ENCODE measurements around the gene MTMR1.

Gene MTMR1

GRCh38 chrX:150697641-150698040, 4.4 kb downstream of the MTMR1 start:
- DNase-seq, result no peak

DNA sequence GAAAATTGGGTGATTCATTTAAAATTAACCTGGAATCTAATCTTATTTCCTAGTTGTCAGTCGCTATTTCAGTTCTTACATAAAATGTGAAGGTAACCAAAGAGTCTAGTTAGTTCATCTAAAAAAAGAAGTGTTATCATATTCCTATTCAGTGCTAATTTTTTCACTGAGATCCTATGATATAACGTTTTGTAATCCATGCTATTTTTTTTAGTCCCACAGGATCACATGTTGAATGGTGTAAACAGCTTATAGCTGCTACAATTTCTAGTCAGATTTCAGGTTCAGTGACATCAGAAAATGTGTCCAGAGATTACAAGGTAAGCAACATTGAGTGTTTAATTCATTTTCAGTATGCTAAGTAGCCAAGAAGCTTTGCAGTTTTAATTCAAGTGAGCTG, 5.8 kb downstream of the MTMR1 start:
- DNase-seq, result no peak

DNA sequence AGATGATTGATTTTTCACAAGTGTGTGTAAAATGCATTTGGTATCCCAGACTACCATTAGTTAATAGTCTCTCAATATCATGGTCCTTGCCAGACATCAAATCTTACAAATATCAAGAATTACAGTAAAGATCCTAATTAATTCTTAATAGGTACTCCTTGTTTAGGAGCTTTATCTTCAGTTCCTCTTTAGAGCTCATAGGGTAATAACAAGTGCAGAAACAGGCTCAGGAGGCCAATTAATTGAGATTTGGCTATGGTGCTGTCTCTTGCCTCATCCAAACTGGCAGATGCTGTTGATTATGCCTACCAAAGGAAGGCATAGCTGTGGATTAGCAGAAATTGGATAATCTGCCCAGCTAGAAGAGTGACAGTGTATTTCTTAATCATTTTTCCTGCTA, 6.9 kb downstream of the MTMR1 start:
- no peak for DNase-seq

- no peak for DNase-seq
Measured at GRCh38 chrX:150701377-150701776, 8.2 kb downstream of the MTMR1 start.

DNA sequence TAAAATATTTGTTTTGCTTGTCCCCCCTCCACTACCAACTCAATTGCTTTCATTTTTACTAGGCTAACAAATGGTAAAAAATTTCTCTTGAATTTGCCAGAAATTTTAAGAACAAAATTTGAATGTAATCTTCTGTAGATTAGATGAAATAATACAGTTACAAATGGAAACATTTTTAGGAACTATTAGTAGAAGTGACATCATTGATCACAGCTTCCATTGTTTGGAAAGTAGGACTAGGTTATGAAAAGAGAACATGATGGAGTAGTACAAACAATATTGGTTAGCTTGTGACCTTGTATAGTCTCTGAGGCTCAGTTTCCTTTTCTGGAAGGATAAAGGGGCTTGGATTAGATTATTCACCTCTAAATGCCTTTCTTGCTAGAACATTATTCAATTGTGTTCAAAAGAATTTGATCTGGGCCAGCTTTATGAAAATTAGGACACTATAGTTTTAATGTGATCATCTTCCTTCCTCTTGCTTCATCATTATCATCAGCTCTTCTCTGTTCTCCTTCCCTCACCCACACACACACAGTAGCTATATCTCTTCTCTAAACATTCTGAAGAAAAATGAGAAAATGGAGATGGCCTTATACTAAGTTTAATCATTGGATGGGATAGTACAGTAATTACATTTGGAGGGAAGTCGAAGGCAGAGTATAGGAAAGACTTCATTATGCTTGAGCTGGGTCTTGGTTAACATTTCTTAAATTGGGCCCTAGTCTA, 9.9 kb downstream of the MTMR1 start:
- DNase-seq, result no peak

DNA sequence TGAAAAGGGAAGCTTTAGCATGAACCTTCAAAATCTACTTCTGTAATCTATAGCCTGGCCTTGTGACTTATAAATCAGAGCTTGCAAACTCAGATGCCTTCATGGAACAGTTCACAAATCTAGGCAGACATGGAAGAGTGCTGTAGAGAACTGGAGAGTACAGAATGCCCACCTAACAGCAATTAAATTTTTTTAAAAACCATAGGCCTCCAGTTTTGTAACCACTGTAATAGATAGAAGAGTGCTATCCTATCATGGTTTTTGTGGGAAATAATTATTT, 10.4 kb downstream of the MTMR1 start:
- no peak for DNase-seq

GRCh38 chrX:150704030-150704613, 10.9 kb downstream of the MTMR1 start:
- DNase-seq, result no peak

DNA sequence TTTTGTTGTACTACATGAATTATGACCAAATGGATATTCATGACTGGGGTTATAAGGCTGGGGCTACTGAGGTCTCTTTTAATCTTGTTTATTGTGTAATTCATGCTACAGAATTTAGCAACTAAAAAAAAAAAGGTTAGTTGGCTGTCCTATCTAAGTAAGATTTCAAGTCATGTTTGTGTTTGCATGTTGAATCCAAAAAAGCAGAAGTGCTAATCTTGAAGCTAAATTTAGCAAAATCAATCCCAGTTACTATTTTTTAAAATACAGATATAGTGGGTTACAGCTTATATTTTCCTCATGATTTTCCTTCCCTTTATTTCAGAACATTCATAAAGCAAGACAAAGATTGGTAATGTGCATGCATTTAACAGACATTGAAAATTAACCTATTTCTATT, 19.4 kb downstream of the MTMR1 start:
- DNase-seq, result no peak

GRCh38 chrX:150715184-150715583, 22.0 kb downstream of the MTMR1 start:
- no peak for DNase-seq

DNA sequence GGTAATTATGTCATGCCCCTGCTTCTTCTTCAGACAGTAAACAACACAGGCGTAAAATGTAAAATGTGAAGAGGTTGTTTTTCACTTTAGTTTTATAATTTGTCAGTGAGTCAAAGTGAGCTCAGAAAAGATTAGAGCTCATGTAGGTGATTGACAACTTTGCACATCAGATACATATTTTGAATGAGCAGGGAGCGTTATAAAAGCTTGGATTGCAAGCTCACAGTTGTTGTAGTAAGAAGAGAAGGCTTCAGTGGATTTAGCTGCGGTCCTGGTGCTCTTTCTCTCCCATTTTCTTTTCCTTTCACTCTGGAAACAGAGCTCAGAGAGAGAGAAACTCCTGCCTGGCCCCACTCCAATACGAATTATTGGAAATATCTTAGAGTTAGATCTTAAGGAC, 26.4 kb downstream of the MTMR1 start:
- DNase-seq, result no peak

- DNase-seq, result no peak
Measured at GRCh38 chrX:150729956-150730355, 36.8 kb downstream of the MTMR1 start.

DNA sequence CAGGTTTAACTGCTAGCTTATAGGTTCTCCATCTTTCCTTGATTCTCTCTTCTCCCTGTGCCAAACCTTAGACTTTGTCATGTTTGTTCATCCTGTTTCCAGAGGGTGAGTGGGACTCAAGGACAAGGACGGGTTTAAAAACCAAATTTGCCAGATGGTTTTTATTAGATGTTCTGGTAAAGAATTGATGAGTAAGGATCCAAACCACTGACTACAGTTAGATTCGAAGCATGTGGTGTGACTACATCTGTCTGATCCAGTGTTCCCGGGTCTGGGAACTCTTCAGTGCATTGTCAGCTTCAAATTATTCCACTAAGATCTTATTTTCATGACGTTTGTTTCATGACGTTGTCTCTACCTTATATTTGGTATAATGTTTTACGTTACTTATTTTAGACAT, 37.5 kb downstream of the MTMR1 start:
- no peak for DNase-seq

- no peak for DNase-seq
Measured at GRCh38 chrX:150731795-150732194, 38.6 kb downstream of the MTMR1 start.

- DNase-seq, result no peak
Measured at GRCh38 chrX:150736475-150736874, 43.3 kb downstream of the MTMR1 start.

DNA sequence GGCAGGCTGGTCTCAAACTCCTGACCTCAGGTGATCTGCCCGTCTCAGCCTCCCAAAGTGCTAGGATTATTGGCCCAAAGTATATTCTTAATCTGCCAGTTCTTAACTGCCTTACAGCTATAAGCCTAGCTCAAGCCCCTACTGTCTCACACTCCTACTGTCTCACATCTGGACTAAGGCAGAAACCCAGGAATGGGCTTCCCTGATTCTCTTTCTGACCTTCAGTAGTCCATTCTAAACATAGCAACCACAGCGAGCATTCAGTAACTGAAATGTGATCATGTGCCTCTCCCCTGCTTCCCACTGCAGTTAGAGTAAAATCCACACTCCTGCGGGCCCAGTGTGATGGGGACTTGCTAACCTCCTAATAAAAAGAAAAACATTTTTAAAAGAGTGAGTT, 58.9 kb downstream of the MTMR1 start:
- no peak for DNase-seq

- DNase-seq, result no peak
Measured at GRCh38 chrX:150753357-150753756, 60.2 kb downstream of the MTMR1 start.

- DNase-seq, result no peak
Measured at GRCh38 chrX:150753968-150754367, 60.8 kb downstream of the MTMR1 start.

GRCh38 chrX:150757371-150757770, 64.2 kb downstream of the MTMR1 start:
- no peak for DNase-seq

GRCh38 chrX:150759568-150760416, 66.6 kb downstream of the MTMR1 start:
- no peak for DNase-seq

- no peak for DNase-seq
Measured at GRCh38 chrX:150761176-150761818, 68.1 kb downstream of the MTMR1 start.

- DNase-seq, result no peak
Measured at GRCh38 chrX:150761819-150762216, 68.6 kb downstream of the MTMR1 start.

DNA sequence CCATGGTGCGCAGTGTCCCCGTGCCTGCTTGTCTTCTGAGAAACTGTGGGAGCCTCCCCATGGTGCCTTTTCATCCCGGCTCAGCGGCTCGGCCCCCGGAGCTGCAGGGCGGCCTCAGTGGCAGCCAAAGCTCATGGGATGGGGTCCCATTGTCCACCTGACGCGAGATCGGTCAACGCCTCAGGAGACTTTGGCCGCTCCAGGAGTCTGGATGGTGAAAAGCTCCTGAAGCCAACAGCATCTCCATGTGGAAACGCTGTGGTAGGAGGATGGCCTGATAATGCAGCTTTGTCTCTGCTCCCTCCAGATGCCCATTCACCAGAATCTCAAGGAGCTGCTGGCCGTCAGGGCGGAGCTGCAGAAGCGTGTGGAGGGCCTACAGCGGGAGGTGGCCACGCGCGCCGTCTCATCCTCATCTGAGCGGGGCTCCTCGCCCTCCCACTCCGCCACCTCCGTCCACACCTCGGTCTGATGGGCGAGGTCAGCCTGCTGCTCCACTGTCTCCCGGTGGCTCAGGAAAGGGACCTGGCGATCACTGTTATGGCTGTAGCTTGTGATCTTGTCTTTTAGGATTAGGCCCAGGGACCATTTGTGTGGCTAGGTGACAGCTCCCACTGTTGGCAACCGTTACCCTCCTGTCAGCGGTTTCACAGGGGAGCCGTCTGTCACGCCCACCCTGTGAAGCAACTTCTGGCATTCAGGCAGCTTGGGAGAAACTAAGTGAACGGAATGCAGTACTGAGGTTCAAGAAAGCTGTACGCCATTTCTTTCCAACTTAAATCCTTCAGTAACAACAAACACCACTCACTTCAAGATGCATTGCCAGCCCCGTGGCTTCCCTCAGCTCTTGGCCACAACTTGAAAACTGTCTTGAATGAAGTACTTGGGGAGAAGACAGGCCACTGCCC, 69.3 kb downstream of the MTMR1 start:
- no peak for DNase-seq

DNA sequence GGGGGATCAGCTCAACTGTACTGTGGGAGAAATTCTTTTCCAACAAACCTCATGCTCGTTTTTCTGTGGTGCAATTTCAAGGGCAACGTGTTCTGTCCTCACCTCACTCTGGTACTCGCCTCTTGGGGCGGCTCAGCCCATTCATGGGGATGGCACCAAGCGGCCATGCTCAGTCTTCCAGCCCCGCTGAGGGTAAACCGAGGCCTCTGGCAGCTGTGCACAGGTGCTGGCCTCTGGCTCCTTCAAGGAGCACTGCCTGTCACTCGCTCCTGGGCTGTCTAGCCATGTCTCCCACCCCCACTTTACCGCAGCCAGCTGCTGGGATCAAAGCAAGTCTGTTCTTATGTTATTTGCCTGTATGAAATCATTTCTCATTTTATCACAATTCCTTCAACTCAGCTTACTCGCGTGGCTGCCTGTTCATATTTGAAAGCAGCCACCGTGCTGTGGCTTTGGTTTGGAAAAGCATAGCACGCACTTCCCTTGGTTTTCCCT, 70.2 kb downstream of the MTMR1 start:
- DNase-seq, result no peak

All from hematopoietic multipotent progenitor cell treated with erythropoietin and hydrocortisone succinate and interleukin-3 and kit ligand, for 8 days (in vitro differentiated cells).